ENCODE measurements around the gene TCF20. TPM values are rescaled to one million over a fixed set of nuclear protein-coding genes. Genes with fewer than 3 reads are reported as not detected.

TCF20 gene
- total and polyA plus RNA-seq, 5 experiments from 2014 or later: 1.3 to 109 (median 3.4) TPM

- H3K9me3 Mint-ChIP-seq: peaks cover 0 to 7% (median 3%) of the 10 kb centered on the region in 9 donors
- ATAC-seq (no peak), DNase-seq (no peak)
- H3K4me1 Mint-ChIP-seq: peaks cover 33 to 76% (median 68%) of the 10 kb centered on the region in 4 donors
- no peaks in the 10 kb centered on the region for H3K27me3 Mint-ChIP-seq
- H3K36me3 Mint-ChIP-seq: peaks cover 4 to 22% (median 22%) of the 10 kb centered on the region in 3 donors
- POLR2A ChIA-PET: no interaction called here
- peak overlapping the region in 1 of 10 donors; percentile 19 for H3K27ac Mint-ChIP-seq
- H3K4me3 Mint-ChIP-seq: peak overlapping the region in 1 of 10 donors; percentile 43
Observed at GRCh38 chr22:42236848-42237247, 33.6 kb downstream of the TCF20 start.

- Mint-ChIP-seq H3K4me1 (peaks cover 30 to 73% (median 63%) of the 10 kb centered on the region in 4 donors), H3K36me3 (peaks cover 4 to 22% (median 22%) of the 10 kb centered on the region in 3 donors), H3K9me3 (peaks cover 0 to 7% (median 3%) of the 10 kb centered on the region in 9 donors), H3K27me3 (no peaks in the 10 kb centered on the region), H3K27ac (peak overlapping the region in 2 of 10 donors; percentile 3 to 8), H3K4me3 (peak overlapping the region in 1 of 10 donors; percentile 17)
- POLR2A ChIA-PET: no interaction called here
- DNase-seq: no peak
- no peak for ATAC-seq
Observed at GRCh38 chr22:42236268-42236667, 34.2 kb downstream of the TCF20 start.

- H3K27ac Mint-ChIP-seq: peak overlapping the region in 3 of 10 donors; percentile 3 to 46 (median 20)
Observed at GRCh38 chr22:42233879-42234278, 36.6 kb downstream of the TCF20 start.

GRCh38 chr22:42231929-42232328 lies 38.5 kb downstream of the TCF20 start:
- no peaks in the 10 kb centered on the region for H3K9me3 Mint-ChIP-seq
- no peak for ATAC-seq
- no peak for DNase-seq
- no peaks in the 10 kb centered on the region for H3K27me3 Mint-ChIP-seq
- H3K36me3 Mint-ChIP-seq: peaks cover 0 to 12% (median under 1%) of the 10 kb centered on the region in 3 donors
- peak overlapping the region in 2 of 10 donors; percentile 35 to 40 for H3K27ac Mint-ChIP-seq
- POLR2A ChIA-PET: interaction anchor here (0.7 kb wide), 1 partner anchor 30 kb away, joined by 3 read pairs; no protein-coding TSS in a partner anchor
- H3K4me1 Mint-ChIP-seq: peaks cover 49 to 82% (median 77%) of the 10 kb centered on the region in 4 donors
- H3K4me3 Mint-ChIP-seq: peak overlapping the region in 2 of 10 donors; percentile 11 to 59

More at GRCh38 chr22:42233879-42234278, 36.6 kb downstream of the TCF20 start:
- H3K4me3 Mint-ChIP-seq: no peak overlapping the region
- no peaks in the 10 kb centered on the region for H3K27me3 Mint-ChIP-seq
- peaks cover 40 to 77% (median 69%) of the 10 kb centered on the region in 4 donors for H3K4me1 Mint-ChIP-seq
- H3K36me3 Mint-ChIP-seq: peaks cover 4 to 20% (median 18%) of the 10 kb centered on the region in 3 donors
- ATAC-seq: no peak
- POLR2A ChIA-PET: no interaction called here
- H3K9me3 Mint-ChIP-seq: peaks cover 0 to 7% (median 3%) of the 10 kb centered on the region in 9 donors
- no peak for DNase-seq

GRCh38 chr22:42229455-42230149 lies 40.9 kb downstream of the TCF20 start:
- ATAC-seq (no peak), DNase-seq (no peak)
- Mint-ChIP-seq H3K4me3 (no peak overlapping the region), H3K9me3 (no peaks in the 10 kb centered on the region), H3K27ac (peak overlapping the region in 3 of 10 donors; percentile 2 to 54 (median 45)), H3K36me3 (peaks cover 0 to 9% (median 0%) of the 10 kb centered on the region in 3 donors), H3K27me3 (no peaks in the 10 kb centered on the region), H3K4me1 (peaks cover 40 to 67% (median 60%) of the 10 kb centered on the region in 4 donors)
- POLR2A ChIA-PET: no interaction called here

- Mint-ChIP-seq H3K9me3 (no peaks in the 10 kb centered on the region), H3K27ac (peak overlapping the region in 2 of 10 donors; percentile 17 to 56), H3K4me1 (peaks cover 37 to 66% (median 57%) of the 10 kb centered on the region in 4 donors), H3K36me3 (peaks cover 0 to 9% (median 0%) of the 10 kb centered on the region in 3 donors), H3K4me3 (peak overlapping the region in 1 of 10 donors; percentile 36), H3K27me3 (no peaks in the 10 kb centered on the region)
- DNase-seq (no peak), ATAC-seq (no peak)
- POLR2A ChIA-PET: no interaction called here
Observed at GRCh38 chr22:42228483-42228882, 42.0 kb downstream of the TCF20 start.

- peaks cover 0 to 9% (median 0%) of the 10 kb centered on the region in 3 donors for H3K36me3 Mint-ChIP-seq
- POLR2A ChIA-PET: no interaction called here
- H3K27ac Mint-ChIP-seq: peak overlapping the region in 4 of 10 donors; percentile 1 to 66 (median 14)
- no peak overlapping the region for H3K4me3 Mint-ChIP-seq
- no peaks in the 10 kb centered on the region for H3K27me3 Mint-ChIP-seq
- ATAC-seq: no peak
- no peak for DNase-seq
- H3K9me3 Mint-ChIP-seq: no peaks in the 10 kb centered on the region
- peaks cover 36 to 69% (median 61%) of the 10 kb centered on the region in 4 donors for H3K4me1 Mint-ChIP-seq
Observed at GRCh38 chr22:42227435-42227834, 43.0 kb downstream of the TCF20 start.

GRCh38 chr22:42225841-42226240 lies 44.6 kb downstream of the TCF20 start:
- Mint-ChIP-seq H3K27ac (no peak overlapping the region), H3K36me3 (peaks cover 0 to 10% (median 0%) of the 10 kb centered on the region in 3 donors), H3K4me1 (peaks cover 41 to 75% (median 69%) of the 10 kb centered on the region in 4 donors), H3K9me3 (no peaks in the 10 kb centered on the region), H3K4me3 (no peak overlapping the region), H3K27me3 (no peaks in the 10 kb centered on the region)
- POLR2A ChIA-PET: no interaction called here
- DNase-seq: no peak
- ATAC-seq: no peak

GRCh38 chr22:42222140-42222539 lies 48.3 kb downstream of the TCF20 start:
- POLR2A ChIA-PET: interaction anchor here (0.7 kb wide), 1 partner anchor 9 kb away, joined by 3 read pairs; no protein-coding TSS in a partner anchor

More at GRCh38 chr22:42222140-42222539, 48.3 kb downstream of the TCF20 start:
- H3K27ac Mint-ChIP-seq: peak overlapping the region in 5 of 10 donors; percentile 4 to 33 (median 9)
- H3K4me1 Mint-ChIP-seq: peaks cover 35 to 70% (median 66%) of the 10 kb centered on the region in 4 donors
- peak overlapping the region in 1 of 10 donors; percentile 1 for H3K4me3 Mint-ChIP-seq
- H3K27me3 Mint-ChIP-seq: no peaks in the 10 kb centered on the region
- peaks cover 0 to 3% (median 0%) of the 10 kb centered on the region in 3 donors for H3K36me3 Mint-ChIP-seq
- ATAC-seq: no peak
- no peaks in the 10 kb centered on the region for H3K9me3 Mint-ChIP-seq
- no peak for DNase-seq

Other genes with a start within 250 kb of the TCF20 start
- gene NAGA, start 199.8 kb downstream of the TCF20 start, total RNA-seq: 1 to 10 TPM; 7.8 to 9.1 TPM
- gene NAGA, start 199.8 kb downstream of the TCF20 start, polyA plus RNA-seq: 10 to 100 TPM in 2 of 3 donors, 1 to 10 TPM in 1; 8.2 to 11.2 (median 10.2) TPM
- gene PHETA2, start 196.4 kb downstream of the TCF20 start, total RNA-seq: 1 to 10 TPM in 1 of 2 experiments, under 1 TPM in 1; 0.74 to 1.6 TPM
- gene PHETA2, start 196.4 kb downstream of the TCF20 start, polyA plus RNA-seq: under 1 TPM; 0.08 to 0.17 (median 0.13) TPM
- 10 to 100 TPM; 86.6 to 99.9 TPM for gene SMDT1, start 191.0 kb downstream of the TCF20 start, total RNA-seq
- gene SMDT1, start 191.0 kb downstream of the TCF20 start, polyA plus RNA-seq: 100 to 1,000 TPM; 152 to 294 (median 179) TPM
- 10 to 100 TPM; 41.0 to 41.1 TPM for gene NDUFA6, start 179.9 kb downstream of the TCF20 start, total RNA-seq
- 100 to 1,000 TPM; 106 to 137 (median 115) TPM for gene NDUFA6, start 179.9 kb downstream of the TCF20 start, polyA plus RNA-seq
- gene CYP2D6, start 139.8 kb downstream of the TCF20 start, total RNA-seq: 1 to 10 TPM; 9.2 to 9.6 TPM
- under 1 TPM in 1 of 3 donors, not detected in 2; 0.12 TPM for gene CYP2D6, start 139.8 kb downstream of the TCF20 start, polyA plus RNA-seq
- under 1 TPM; 0.23 to 0.25 TPM for gene NFAM1, start 161.8 kb upstream of the TCF20 start, total RNA-seq
- gene NFAM1, start 161.8 kb upstream of the TCF20 start, polyA plus RNA-seq: not detected
- 10 to 100 TPM; 57.4 to 66.2 TPM for gene RRP7A, start 249.1 kb upstream of the TCF20 start, total RNA-seq
- gene RRP7A, start 249.1 kb upstream of the TCF20 start, polyA plus RNA-seq: 10 to 100 TPM; 38.2 to 61.8 (median 52.1) TPM

All from naive thymus-derived CD8-positive, alpha-beta T cell (primary cell).